WTC11 (cell line): ENCODE results near the gene CCDC93.

ENCODE experiments used
- CREM ChIP-seq: sonication (generic); formaldehyde crosslinking; IDR thresholded peaks from 2 replicates; pipeline ENCODE4 v1.8.1; 2022; ENCODE audit warnings: mild to moderate bottlenecking, missing genetic modification reagents, moderate library complexity
- CTCF ChIP-seq: fragments of 200-600 bp; IDR thresholded peaks from 2 replicates; pipeline ENCODE4 v1.8.0; 2022; ENCODE audit warnings: antibody characterized with exemption
- E2F5 ChIP-seq: sonication (generic); formaldehyde crosslinking; IDR thresholded peaks from 2 replicates; pipeline ENCODE4 v1.8.1; 2022; ENCODE audit warnings: mild to moderate bottlenecking, moderate library complexity, missing genetic modification reagents
- TF ChIP-seq, protein P1 (sequence below): sonication (generic); formaldehyde crosslinking; IDR thresholded peaks from 2 replicates; pipeline ENCODE4 v1.8.1; 2023; ENCODE audit warnings: mild to moderate bottlenecking, moderate library complexity, missing genetic modification reagents
- TF ChIP-seq, protein P2 (sequence below): sonication (generic); formaldehyde crosslinking; IDR thresholded peaks from 2 replicates; pipeline ENCODE4 v1.8.0; 2022; ENCODE audit warnings: mild to moderate bottlenecking, missing genetic modification reagents

DNA sequence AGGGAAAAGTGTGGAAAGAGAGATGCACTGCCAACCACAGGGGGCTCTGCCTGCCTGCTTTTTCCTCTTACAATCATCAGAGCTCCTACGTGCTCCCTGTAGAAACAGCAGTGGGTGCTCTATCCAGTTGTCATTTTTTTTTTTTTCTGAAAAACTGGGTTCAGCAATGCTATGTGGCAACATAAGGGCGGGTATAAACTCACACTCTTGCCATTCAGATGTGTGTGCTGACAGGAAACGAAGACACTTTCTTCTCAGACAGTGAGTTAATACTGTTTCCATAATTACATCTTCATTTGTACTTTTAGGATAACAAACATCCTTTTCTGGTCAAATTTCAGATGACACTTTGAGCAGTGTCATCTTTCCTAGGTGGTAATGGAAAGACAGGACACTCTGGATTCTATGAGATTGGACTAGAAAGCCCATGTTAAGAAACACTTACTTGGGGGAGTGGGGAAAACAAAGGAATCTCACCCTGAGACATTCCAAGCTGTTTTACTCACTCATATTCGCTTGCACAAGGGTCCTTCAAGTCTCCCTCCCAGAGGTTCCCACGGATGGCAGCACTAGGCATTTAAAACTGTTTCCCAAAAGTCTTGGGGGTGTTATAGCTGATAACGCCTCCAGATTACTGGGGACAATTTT, 41.3 kb downstream of the CCDC93 start:
- no peak for TF ChIP-seq CTCF
- TF ChIP-seq, protein P1, sequence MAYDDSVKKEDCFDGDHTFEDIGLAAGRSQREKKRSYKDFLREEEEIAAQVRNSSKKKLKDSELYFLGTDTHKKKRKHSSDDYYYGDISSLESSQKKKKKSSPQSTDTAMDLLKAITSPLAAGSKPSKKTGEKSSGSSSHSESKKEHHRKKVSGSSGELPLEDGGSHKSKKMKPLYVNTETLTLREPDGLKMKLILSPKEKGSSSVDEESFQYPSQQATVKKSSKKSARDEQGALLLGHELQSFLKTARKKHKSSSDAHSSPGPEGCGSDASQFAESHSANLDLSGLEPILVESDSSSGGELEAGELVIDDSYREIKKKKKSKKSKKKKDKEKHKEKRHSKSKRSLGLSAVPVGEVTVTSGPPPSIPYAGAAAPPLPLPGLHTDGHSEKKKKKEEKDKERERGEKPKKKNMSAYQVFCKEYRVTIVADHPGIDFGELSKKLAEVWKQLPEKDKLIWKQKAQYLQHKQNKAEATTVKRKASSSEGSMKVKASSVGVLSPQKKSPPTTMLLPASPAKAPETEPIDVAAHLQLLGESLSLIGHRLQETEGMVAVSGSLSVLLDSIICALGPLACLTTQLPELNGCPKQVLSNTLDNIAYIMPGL (CRISPR knock-in tag) = no peak
- no peak for TF ChIP-seq E2F5 (CRISPR knock-in tag)
- no peak for TF ChIP-seq CREM (CRISPR knock-in tag)
- TF ChIP-seq, protein P2, sequence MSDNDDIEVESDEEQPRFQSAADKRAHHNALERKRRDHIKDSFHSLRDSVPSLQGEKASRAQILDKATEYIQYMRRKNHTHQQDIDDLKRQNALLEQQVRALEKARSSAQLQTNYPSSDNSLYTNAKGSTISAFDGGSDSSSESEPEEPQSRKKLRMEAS = no peak
